Activated CD4-positive, CD25-positive, alpha-beta regulatory T cell (primary cell): ENCODE measurements around the gene SERPINB11.
"Not testable (repeated sequence)": the region's sequence is repeated elsewhere in the genome, so short reads cannot be mapped to it uniquely, and the experiment has no call there.

Experiments used
- DNase-seq, 4 experiments: peaks; one replicate each; lab custom pipeline; 2025; lab: John Stamatoyannopoulos, UW

The SERPINB11 gene

DNA sequence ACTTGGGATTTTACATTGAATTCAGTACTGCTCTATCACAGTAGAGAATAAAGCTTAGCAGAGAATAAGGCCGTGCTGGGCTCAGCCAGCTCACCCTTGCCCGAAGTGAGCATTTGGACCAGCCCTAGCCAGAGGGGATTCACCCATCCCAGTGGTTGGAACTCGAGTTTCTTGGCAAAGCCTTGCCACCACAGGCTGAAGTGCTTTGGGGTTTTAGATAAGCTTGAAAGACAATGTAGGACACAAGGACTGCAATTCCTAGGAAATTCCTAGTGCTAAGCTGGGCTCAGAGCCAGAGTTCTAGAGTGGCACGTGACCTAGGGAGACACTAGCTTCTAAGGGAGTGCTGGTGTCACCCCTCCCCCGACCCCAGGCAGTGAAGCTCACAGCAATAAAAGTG, 28.0 kb downstream of the SERPINB11 start:
- DNase-seq = no peak

DNA sequence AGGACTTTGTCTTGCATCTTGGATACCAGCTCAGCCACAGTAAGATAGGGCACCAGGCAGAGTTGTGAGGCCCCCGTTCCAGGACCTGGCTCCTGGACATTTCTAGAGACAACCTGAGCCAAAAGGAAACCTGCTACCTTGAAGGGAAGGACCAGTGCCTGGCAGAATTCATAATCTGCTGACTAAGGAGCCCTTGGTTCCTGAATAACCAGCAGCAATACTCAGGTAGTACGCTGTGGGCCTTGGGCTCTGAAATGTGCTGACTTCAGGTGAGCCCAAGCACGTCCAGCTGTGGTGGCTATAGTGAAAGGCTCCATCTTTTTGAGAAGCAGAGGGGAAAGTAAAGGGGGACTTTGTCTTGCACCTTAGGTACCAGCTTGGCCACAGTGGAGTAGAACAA, 28.5 kb downstream of the SERPINB11 start:
- DNase-seq = no peak

DNA sequence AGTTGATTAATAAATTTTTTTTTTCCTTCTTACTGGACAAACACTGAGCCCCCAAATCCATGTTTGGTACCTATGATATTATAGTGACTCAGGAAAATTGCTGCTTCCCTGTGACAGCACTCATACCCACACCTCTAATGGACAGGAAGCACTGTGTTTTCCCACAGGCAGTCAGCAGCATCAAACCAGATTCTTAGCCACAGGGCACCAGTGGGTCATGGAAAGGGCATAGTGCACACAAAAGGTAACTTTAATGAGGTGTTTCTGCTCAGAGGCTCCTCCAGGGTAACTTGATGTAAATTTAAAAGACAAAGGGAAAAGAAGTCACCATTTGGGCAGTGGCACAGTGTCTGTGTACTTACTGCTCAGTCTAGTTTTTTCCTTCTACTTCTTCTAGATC, 34.1 kb downstream of the SERPINB11 start:
- DNase-seq = no peak

DNA sequence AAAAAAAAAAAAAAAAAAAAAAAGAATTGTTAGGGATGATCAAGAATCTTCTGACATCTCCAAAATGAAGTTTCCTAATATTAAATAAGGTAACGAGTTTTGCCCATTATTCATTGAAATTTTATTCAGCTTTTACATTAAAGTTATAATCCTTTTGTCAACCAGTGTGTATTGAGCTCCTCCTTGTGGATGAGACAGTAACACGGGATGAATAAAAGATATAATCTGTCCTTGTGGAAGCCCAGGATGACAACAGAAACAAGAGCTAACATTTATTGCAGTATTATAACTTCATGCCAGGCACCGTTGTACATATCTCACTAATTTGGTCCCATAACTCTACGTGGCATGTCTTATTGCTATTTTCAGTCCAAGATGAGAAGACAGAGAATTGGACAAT, 39.0 kb downstream of the SERPINB11 start:
- DNase-seq = no peak

DNA sequence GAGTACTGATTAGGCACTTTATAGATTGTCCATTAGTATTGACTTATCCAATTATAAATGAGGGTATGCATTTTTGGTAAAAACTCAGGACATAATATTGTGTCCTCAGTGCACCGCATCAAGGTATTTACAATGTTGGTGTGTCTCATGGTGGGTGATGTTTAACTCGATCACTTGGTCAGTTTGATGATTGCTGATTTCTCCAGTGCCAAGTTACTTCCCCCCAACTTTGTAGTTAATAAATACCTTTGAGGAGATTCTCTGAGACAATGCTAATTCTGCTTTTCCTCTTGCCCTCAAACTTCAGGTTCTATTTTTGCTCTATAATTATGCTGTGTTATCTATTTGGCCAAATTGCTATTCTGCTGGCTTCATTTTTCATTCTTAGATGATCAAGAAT, 44.2 kb downstream of the SERPINB11 start:
- DNase-seq = no peak

DNA sequence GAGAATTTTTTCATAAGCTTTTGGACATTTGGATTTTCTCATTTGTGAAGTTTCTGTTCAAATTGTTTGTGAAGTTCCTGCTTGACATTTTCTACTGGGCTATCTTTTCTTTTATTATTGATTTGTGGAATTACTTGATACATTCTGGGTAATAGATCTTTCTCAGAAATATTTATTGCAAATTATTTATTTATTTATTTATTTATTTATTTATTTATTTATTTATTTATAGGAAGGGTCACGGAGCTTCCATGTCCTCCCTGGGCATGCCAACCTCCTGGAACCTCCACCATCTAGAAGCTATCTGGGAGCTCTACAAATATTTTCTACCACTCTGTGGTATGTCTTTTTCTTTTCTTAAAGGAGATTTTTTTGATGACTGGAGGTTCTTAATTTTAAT, 46.7 kb downstream of the SERPINB11 start:
- no peak for DNase-seq

DNA sequence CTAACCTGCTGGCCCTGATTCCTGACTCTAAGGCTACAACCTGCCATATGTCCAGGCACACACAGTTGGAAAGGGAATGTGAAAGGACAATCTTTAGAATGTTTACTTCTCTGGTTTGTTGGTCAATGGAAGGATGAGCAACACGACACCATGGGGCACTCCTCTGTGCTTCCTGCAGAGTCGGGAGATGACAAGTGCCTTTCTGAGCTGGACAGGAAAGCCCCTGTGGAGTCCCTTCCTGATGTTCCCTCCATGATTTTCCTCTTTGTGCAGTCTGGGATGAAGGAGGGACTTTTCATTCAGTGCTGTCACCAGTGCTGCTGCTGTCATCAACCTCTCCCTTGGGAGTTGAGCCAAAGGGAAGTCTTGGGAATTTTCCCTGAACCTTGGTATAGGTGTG, 49.9 kb downstream of the SERPINB11 start:
- no peak for DNase-seq

DNA sequence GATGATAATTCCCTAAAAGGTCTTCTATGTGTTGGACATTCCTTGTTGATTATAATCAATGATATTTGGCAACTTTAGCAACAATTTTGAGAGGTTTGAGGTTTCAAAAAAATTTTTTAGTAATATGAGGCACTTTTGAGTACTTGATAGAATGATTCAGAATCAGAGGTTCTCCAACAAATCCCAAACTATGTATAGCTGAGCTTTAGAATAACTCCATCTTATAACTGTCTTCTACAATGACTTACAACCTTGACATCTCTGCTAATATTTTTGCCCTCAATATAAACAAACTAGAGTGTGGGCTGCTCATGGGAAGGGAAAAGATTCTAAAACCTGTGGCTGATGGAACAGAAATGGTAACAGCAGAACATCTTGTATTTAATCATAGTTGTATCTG, 50.9 kb downstream of the SERPINB11 start:
- DNase-seq = no peak

DNA sequence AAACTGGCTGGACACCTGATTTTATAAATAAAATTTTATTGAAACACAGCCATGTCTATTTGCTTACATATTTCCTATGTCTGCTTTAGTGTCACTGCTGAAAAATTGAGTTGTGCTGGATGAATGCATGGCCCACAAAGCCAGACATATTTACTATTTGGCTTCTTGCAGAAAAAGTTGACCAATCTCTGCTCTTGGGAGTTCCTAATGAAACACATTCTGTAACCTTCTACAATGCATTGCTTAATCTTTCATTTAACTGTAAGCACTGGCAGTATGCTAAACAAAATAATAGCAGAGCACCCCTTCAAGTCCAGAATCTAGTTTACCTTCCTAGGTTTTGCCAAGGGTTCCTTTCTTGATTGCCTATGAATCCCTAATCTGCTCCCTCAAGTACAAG, 54.8 kb downstream of the SERPINB11 start:
- DNase-seq = no peak

DNA sequence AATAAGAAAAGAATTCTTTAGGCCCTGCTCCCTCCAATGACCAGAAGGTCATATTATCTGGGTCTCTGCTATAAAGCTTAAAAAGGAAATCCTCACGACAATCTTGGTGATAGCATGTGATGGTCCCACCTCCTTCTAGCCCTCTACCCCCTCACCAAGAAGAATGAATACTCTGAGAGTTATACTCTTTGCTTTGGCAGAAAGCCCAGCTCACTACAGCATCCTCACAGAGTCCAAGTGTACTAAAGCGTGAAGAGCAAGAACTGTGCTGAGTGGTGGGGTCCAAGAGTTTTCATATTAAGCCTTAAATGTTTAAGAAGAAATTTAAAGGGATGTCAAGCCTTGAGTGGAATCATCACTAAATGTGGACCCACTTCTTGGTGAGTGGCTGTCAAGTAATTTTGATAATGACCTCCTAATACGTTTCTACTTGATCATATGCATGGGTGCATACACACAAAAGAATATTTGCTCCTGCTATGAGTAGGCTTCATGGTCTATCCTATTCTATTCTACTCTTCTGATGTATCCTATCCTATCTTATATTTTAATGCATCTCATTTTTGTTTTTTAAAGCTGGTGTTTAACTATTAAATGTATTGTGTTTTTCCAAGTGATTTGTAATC, 56.0 kb downstream of the SERPINB11 start:
- no peak for DNase-seq

DNA sequence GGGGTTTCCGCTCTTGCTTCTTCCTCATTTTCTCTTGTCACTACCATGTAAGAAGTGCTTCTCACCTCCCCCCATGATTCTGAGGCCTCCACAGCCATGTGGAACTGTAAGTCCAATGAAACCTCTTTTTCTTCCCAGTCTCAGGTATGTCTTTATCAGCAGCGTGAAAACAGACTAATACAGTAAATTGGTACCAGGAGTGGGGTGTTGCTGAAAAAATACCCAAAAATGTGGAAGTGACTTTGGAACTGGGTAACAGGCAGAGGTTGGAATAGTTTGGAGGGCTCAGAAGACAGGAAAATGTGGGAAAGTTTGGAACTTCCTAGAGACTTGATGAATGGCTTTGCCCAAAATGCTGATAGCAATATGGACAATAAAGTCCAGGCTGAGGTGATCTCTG, 57.0 kb downstream of the SERPINB11 start:
- not testable (repeated sequence) for DNase-seq

DNA sequence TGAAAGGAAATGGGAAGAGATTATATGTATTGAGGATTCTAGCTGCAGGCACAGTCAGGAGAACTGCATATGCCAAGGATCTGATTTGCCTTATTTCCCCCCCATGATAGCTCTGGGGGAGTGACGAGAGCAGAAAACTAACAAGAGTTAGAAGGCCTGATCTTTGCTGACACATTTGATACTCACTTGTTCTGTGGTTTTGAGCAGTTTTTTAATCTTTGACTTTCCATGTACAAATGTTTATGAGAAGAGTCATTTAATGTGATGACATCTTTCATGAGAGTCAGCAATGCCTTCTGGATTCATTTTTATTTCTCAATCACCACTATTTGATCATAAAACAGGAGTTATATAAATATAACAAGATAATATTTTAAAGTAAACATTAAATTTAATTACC, 59.8 kb downstream of the SERPINB11 start:
- DNase-seq = no peak

DNA sequence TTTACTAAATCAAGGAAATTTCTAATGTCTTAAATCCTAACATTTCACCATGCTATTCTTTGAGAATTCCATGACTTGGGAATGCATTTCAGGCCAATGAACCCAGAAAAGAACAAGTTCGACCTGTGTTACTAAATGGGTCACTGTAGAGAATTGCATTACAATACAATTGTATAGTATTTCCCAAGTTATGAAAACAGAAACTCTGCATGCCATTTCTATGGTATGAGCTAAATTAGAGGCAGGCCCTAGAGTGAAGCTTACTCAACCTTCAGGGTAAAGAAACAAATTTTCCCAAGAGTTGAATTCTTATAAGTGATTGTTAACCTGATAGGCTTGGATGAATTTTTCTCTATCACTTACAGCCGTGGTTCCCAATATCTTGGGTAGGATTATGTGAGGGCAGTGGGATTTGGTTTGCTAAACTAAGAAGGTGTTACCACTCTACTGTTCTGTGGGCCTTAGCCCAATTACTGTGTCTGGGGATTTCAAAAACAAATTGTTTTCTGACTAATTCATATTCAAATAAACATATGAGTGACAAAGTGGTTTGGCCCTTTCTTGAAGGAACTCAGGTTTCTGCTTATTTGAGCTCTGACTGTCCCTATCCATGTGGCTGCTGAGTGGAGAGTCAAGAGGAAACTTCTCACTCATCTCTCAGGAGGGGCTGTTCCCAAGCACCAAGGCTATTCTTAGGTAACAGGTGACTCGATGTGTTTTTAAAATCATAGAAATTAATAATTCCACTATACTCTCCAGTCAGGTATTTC, 61.3 kb downstream of the SERPINB11 start:
- no peak for DNase-seq

DNA sequence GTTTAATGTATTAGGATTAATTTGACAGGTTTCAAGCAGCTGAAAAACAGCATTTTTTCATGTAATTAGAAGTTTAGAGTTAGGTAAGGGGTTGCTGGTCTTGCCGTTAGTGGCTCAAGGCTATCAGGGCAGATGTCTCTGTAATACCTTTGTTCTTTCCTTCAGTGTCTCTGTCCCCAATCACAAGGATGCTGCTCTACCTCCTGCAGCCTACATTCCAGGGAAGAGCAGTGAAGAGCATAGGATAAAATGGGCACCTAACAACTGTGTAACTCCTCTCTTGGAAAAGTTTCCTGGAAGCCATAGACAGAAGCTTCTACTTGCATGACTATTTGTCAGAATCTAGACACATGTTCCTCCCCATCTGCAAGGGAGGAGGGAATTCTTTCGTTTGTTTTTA, 63.1 kb downstream of the SERPINB11 start:
- DNase-seq = no peak
